Right forelimb (tissue), 1 donor: Measurements from ENCODE around the gene RPL13.
"Not testable (repeated sequence)": the region's sequence is repeated elsewhere in the genome, so short reads cannot be mapped to it uniquely, and the experiment has no call there.

ENCODE experiments used
- DNase-seq: peaks from one replicate; pipeline ENCODE4 v3.0.0-alpha.2; 2018

RPL13 gene

GRCh38 chr16:89563639-89564392, 3.3 kb downstream of the RPL13 start:
- DNase-seq, result no peak

GRCh38 chr16:89564476-89565255, 4.2 kb downstream of the RPL13 start:
- no peak for DNase-seq

- no peak for DNase-seq
Observed at GRCh38 chr16:89565256-89565505, 4.7 kb downstream of the RPL13 start.

- DNase-seq, result no peak
Observed at GRCh38 chr16:89565506-89566372, 5.3 kb downstream of the RPL13 start.

DNA sequence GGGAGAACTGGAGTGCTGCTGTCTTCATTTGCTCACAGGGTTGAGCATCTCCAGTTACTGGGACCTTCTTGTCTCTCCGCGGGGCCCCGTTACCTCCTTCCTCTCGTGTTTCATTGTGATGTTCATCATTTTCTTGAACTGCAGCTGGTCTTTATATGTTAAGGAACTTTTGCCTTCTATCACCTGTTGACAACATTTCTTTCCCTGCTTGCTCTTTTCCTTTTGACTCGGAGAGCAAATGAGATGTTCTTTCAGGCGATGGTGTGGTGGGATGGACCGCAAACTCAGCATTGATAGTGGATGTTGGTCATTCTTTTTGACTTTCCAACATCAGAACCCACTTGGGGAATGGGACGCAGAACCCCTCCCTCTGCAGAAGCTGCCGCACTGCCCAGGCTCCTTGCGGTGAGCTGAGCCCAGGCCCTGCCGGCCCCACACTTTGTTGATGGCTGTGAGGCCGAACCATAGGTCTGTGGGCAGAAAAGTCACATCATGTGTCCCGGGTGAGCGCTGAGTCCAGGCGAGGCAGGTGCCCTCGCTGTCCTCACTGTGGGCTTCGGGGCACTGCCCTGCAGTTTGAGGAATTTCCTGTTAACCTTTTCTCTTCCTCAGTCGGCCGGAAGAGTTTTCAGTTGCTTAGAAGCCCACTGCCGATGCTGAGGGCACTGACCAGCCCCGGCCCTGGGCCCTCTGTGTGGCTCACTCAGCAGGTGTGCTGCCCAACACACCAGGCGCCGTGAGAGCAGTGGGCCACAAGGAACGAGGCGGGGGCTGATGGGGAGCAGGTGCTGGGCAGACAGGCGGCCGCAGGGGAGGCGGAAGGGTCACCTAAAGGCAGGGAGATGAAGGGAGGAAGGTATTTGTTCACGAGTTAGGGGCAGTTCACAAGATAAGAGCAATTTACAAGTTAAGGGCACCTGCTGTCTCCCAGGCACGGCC, 7.4 kb downstream of the RPL13 start:
- no peak for DNase-seq

DNA sequence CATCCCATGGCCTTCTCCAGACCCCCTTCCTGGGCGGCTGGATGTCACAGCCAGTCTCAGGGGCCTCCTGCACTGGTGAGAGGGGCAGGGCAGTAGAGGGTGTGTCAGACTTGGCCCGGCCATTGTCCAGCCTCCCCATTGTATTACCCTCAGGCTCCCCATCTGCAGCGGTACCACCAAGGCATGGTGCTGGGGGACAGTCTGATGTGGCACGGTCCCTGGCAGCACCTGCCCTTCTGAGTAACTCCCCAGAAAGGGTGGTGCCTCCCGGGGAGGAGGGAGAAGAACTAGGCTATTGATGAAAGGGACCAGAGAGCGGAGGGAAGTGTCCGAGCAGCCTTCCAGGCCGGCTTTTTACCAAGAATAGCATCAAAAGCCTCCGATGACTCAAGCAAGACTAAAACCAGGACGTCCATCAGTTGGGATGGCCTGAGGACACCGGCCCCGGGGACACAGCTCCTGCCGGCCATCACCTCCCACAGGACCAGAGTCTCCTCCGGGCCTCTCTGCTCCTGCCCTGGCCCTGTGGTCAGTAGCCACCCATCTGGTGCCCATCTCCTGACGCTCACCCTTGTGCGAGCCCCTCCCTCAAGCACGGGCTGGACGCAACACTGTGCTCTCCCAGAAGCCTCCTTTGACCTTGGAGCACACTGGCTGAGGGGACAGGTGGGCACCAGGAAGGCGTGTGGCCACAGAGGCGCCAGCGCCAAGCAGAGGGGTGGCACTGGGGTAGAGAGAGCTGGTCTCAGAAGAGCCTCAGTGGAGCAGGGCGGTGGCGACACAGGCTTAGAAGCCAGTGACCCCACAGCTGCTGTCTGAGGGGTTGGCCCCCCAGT, 9.2 kb downstream of the RPL13 start:
- no peak for DNase-seq

GRCh38 chr16:89570342-89570923, 10.0 kb downstream of the RPL13 start:
- DNase-seq, result no peak

DNA sequence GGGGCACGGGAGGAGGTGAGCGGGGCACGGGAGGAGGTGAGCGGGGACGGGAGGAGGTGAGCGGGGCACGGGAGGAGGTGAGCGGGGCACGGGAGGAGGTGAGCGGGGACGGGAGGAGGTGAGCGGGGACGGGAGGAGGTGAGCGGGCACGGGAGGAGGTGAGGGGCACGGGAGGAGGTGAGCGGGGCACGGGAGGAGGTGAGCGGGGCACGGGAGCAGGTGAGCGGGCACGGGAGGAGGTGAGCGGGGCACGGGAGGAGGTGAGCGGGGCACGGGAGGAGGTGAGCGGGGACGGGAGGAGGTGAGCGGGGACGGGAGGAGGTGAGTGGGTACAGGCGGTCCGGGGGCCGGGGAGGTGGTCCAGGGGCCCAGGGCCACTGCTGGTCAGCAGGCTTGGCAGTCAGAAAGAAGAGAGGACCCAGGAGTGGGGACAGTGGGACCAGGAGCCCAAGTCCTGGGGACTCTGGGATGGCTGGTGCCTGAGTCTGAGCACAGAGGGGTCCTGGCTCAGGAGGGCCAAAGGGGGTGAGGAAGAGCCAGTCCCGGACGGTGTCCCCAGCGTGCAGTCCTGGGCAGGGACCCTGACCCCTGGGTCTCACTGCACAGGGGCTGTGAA, 10.6 kb downstream of the RPL13 start:
- DNase-seq, result not testable (repeated sequence)

GRCh38 chr16:89571636-89572035, 11.2 kb downstream of the RPL13 start:
- DNase-seq, result no peak

DNA sequence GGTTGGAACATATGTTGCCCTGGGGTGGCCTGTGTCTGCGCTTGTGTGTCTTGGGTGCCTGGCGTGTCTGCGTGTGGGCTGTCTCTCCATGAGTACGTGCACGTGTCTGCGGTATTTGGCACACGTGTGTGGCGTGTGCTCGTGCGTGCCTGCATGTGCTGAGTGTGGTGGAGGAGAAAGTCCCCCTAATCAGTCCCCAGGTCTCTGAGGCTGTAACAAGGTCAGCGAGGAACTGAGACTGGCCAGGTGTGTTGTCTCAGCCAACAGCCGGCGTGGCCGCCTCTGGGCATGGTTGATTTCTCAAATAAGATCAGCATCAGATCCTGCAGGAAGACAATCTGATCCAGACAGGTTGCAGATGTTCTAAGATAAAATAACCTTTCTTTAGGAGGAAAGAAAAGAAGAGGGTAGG, 11.6 kb downstream of the RPL13 start:
- DNase-seq, result no peak

DNA sequence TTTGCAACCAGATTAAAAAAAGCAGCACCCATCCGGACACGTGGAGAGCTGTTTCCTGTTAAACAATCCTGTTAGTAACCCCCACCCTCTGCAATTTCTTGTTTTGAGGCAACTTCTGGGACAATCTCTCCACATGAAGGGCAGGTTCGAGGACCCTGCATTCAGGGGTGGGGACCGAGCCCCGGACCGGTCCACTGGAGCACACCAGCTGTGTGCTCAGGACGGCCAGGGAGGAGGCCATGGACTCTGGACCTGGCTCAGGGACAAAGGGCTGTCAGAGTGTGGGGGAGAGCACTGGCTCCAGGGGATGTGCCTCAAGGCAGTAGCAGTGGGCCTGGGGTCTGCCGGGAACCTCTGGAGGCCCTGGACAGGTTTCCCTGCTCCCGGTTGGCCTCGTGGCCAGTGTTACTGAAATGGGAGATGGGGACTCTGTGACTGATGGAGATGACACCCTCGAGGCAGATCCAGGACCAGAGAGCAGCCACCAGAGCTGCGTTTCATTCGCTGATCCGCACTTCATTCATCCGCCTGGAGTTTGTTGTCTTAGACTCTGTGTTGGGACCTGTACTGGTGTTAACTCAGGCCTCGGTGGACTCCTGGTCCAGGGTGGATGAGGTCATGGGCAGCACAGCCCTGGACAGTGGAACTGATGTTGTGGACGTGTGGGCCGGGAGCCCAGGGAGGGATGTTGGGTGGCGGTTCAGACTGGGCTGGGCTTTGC, 12.2 kb downstream of the RPL13 start:
- no peak for DNase-seq

DNA sequence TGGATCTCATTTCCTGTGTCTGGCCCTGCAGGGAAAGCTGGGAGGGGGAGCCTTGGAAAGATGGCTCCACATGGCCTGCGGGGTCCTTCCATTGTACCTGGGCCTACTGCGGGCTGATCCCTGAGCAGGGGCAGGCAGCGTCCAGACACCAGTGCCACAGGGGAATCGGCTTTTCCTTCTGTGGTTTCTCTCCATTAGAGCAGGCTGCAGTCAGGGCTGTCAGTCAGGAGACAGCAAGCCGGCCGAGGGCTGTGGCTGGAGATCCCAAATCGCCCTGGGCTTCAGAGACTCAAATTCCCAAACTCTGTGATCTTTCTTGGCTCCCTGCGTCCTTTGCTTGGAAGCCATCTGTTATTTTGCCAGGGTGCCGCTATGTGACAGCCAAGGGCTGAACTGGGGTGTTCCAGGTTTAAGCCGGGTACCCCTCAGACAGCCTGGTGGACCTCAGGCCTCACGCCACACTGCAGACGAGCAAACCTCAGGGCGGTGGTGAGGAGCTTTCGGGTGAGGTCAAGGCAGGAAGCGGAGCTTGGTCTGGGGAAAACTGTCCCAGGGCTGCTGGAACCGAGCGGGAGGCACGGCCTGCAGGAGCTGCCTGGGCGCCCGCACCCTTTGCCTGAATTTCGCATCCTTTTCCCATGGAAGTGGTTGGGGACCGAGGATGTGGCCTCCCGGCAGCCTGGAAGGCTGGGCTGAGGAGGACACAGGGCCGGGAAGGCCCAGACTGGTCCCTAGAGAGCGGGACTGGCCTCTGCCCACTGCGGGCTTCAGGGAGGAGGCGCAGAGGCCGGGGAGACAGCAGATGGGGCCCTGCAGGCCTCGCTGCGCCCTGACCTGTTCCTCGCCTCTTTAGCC, 13.6 kb downstream of the RPL13 start:
- DNase-seq, result no peak

GRCh38 chr16:89574681-89575246, 14.3 kb downstream of the RPL13 start:
- no peak for DNase-seq

DNA sequence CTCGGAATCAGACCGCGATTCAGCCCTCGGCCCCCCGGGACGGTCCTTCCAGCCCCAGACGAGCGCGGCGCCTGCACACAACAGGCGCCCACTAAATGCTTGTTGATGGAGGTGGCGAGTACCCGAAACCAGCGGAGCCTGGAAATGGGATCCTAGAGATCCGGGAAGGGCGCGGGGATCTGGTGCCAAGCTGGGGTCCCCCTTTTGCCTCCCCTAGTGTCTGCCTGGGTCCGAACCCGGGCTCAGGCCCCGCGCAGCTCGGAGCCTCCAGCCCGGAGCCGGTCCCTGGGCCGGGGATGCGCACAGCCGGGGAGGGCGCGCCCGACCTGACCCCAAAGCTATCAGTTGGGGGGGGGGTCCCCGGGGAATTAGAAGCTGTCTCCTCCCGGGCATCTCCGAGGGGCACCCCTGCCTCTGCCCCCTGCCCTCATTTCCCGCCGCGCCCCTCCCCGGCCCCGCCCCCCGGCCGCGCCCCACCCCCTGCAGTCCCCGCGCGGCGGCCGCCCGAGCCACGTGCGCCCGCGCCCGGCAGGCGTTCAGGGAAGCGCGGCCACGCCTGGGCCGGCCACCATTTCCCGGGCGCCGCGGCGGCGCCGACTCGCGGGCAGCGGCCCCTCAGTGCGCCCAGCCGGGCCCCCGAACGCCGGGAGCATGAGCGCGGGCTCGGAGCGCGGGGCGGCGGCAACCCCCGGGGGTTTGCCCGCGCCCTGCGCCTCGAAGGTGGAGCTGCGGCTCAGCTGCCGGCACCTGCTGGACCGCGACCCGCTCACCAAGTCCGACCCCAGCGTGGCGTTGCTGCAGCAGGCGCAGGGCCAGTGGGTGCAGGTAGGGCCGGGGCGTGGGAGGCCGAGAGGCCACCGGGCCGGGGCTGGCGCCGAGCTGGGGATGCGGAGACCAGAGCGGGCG, 15.0 kb downstream of the RPL13 start, which contains the start of gene CPNE7:
Gene CPNE7 (plus strand): TSS at position 512 of the 906 bp plus-strand sequence. CDS start 140 bp downstream, at position 652.
- DNase-seq, result no peak

GRCh38 chr16:89576153-89577054, 15.9 kb downstream of the RPL13 start:
- no peak for DNase-seq

- DNase-seq, result no peak
Observed at GRCh38 chr16:89577055-89577759, 16.7 kb downstream of the RPL13 start.
